Measurements from ENCODE around the gene KIFBP. TPM values are rescaled to one million over a fixed set of nuclear protein-coding genes. Genes with fewer than 3 reads are reported as not detected.

Gene KIFBP
- total RNA-seq, 1 experiment from 2014 or later, result 40.4 TPM

DNA sequence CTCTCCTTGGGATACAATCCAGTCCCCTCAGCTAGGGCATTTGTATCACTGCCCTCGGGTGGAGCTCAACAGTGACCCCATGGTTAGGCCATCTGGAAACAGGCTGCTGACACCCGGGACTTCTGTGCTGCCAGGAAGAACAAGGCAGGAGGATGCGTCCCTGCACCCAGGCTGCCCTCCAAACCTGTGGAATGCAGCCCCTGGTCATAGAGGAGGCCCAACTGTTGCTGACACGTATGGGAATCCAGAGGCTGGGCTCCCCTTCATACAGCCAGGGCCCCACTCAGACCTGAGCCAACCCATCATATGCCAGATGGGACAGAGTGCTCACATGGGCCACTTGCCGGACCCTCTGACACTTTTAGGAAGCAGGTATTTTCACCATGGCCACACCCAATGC, 53.8 kb downstream of the KIFBP start:
- no peaks in the 10 kb centered on the region for H3K9me3 ChIP-seq
- no peaks in the 10 kb centered on the region for H3K27me3 ChIP-seq
- no peaks in the 10 kb centered on the region for H3K36me3 ChIP-seq
- DNase-seq, result no peak
- no peak overlapping the region for H3K4me3 ChIP-seq

- no peaks in the 10 kb centered on the region for H3K36me3 ChIP-seq
- DNase-seq, result no peak
- H3K27me3 ChIP-seq, result no peaks in the 10 kb centered on the region
- H3K4me3 ChIP-seq, result no peak overlapping the region
- H3K9me3 ChIP-seq, result no peaks in the 10 kb centered on the region
These were observed 54.2 kb downstream of the KIFBP start for GRCh38 chr10:69042838-69043237.

- no peaks in the 10 kb centered on the region for H3K27me3 ChIP-seq
- no peak for DNase-seq
- no peaks in the 10 kb centered on the region for H3K36me3 ChIP-seq
- no peaks in the 10 kb centered on the region for H3K9me3 ChIP-seq
- no peak overlapping the region for H3K4me3 ChIP-seq
These were observed 55.4 kb downstream of the KIFBP start for GRCh38 chr10:69043931-69044531.

DNA sequence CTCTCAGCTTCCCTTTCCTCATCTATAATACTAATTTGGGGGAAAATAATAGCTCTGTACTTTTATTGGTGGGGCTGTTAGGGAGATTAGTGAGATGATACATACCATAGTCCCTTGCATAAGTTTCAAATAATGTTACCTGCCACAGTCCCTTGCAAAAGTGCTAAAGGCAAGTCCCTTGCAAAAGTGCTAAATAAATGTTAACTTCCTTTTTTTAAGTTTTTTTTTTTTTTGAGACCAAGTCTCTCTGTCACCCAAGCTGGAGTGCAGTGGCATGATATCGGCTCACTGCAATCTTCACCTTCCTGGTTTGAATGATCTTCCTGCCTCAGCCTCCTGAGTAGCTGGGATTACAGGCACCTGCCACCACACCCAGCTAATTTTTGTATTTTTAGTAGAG, 55.9 kb downstream of the KIFBP start:
- H3K36me3 ChIP-seq, result no peaks in the 10 kb centered on the region
- H3K27me3 ChIP-seq, result no peaks in the 10 kb centered on the region
- no peaks in the 10 kb centered on the region for H3K9me3 ChIP-seq
- no peak for DNase-seq
- no peak overlapping the region for H3K4me3 ChIP-seq

GRCh38 chr10:69045441-69046300, 57.1 kb downstream of the KIFBP start:
- DNase-seq, result no peak
- H3K9me3 ChIP-seq, result no peaks in the 10 kb centered on the region
- no peak overlapping the region for H3K4me3 ChIP-seq
- no peaks in the 10 kb centered on the region for H3K27me3 ChIP-seq
- H3K36me3 ChIP-seq, result no peaks in the 10 kb centered on the region

GRCh38 chr10:69047111-69047832, 58.7 kb downstream of the KIFBP start:
- no peak for DNase-seq
- Histone ChIP-seq H3K4me3 (no peak overlapping the region), H3K27me3 (no peaks in the 10 kb centered on the region), H3K9me3 (no peaks in the 10 kb centered on the region), H3K36me3 (no peaks in the 10 kb centered on the region)

- no peaks in the 10 kb centered on the region for H3K36me3 ChIP-seq
- no peaks in the 10 kb centered on the region for H3K27me3 ChIP-seq
- no peak for DNase-seq
- H3K9me3 ChIP-seq, result no peaks in the 10 kb centered on the region
- H3K4me3 ChIP-seq, result no peak overlapping the region
These were observed 59.5 kb downstream of the KIFBP start for GRCh38 chr10:69048103-69048502.

GRCh38 chr10:69049566-69049961, 61.0 kb downstream of the KIFBP start:
- no peaks in the 10 kb centered on the region for H3K27me3 ChIP-seq
- H3K36me3 ChIP-seq, result no peaks in the 10 kb centered on the region
- DNase-seq, result no peak
- H3K9me3 ChIP-seq, result no peaks in the 10 kb centered on the region
- H3K4me3 ChIP-seq, result no peak overlapping the region

- DNase-seq, result no peak
- Histone ChIP-seq H3K4me3 (no peak overlapping the region), H3K9me3 (no peaks in the 10 kb centered on the region), H3K36me3 (no peaks in the 10 kb centered on the region), H3K27me3 (no peaks in the 10 kb centered on the region)
These were observed 62.7 kb downstream of the KIFBP start for GRCh38 chr10:69051303-69051702.

GRCh38 chr10:69051710-69052487, 63.3 kb downstream of the KIFBP start:
- Histone ChIP-seq H3K27me3 (no peaks in the 10 kb centered on the region), H3K9me3 (no peaks in the 10 kb centered on the region), H3K36me3 (no peaks in the 10 kb centered on the region), H3K4me3 (no peak overlapping the region)
- DNase-seq, result no peak

- H3K9me3 ChIP-seq, result no peaks in the 10 kb centered on the region
- no peak overlapping the region for H3K4me3 ChIP-seq
- DNase-seq, result no peak
- no peaks in the 10 kb centered on the region for H3K27me3 ChIP-seq
- H3K36me3 ChIP-seq, result no peaks in the 10 kb centered on the region
These were observed 64.1 kb downstream of the KIFBP start for GRCh38 chr10:69052736-69053135.

- Histone ChIP-seq H3K36me3 (no peaks in the 10 kb centered on the region), H3K27me3 (no peaks in the 10 kb centered on the region), H3K9me3 (no peaks in the 10 kb centered on the region), H3K4me3 (no peak overlapping the region)
- no peak for DNase-seq
These were observed 66.6 kb downstream of the KIFBP start for GRCh38 chr10:69055241-69055640.

DNA sequence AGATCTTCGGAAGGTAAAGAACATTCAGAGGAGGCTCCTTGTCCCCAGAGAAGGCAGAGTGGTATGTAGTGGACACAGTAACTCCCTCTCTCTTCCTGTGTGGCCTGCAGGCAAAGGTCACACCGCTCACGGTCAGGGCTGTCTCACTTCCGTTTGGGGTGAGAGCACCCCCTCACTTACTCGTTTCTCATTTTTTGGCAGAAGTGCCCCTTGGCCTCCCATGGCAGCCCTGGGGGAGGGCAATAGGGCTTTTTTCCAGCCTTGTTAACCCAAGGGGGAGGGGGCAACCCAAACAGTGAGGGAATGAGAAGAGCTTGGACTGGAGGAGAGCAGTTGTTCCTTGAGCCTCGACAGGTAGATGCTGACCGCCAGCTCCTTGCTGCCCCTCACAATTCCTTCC, 67.5 kb downstream of the KIFBP start:
- no peak for DNase-seq
- no peak overlapping the region for H3K4me3 ChIP-seq
- H3K27me3 ChIP-seq, result no peaks in the 10 kb centered on the region
- H3K9me3 ChIP-seq, result no peaks in the 10 kb centered on the region
- no peaks in the 10 kb centered on the region for H3K36me3 ChIP-seq

- no peak for DNase-seq
- Histone ChIP-seq H3K4me3 (no peak overlapping the region), H3K36me3 (no peaks in the 10 kb centered on the region), H3K9me3 (no peaks in the 10 kb centered on the region), H3K27me3 (no peaks in the 10 kb centered on the region)
These were observed 68.1 kb downstream of the KIFBP start for GRCh38 chr10:69056536-69057260.

DNA sequence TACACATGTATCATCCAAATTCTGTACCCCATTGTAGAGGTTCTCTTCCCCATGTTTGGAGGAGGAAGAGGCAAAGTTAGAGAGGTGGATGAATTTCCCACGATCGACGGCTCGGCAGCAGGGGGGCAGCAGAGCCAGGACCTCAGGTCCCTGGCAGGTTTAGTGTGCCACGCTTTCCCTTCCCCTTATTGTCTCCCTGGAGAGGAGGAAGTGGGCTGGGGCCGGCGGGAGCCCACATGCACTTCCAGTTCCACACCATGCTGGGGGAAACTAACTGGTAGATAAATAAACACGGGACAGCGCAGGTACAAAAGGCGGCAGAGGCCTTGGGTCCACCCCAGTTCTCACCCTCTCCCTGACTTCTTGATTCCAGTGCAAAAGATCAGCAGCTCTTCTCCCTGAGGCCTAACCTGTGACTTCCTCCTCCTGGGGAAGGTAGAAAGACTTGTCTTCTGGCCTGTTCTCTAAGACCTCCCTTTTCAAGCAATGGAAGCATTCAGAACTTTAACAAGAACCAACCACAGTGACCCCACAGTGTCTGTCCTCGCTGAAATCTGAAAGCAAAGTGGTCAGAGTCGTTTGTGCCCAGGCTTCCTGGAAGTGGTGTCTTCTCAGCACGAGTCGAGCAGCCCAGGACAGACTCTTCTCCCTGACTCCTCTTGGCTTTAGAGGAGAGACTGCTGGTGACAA, 68.8 kb downstream of the KIFBP start:
- DNase-seq, result no peak
- Histone ChIP-seq H3K36me3 (no peaks in the 10 kb centered on the region), H3K4me3 (no peak overlapping the region), H3K9me3 (no peaks in the 10 kb centered on the region), H3K27me3 (no peaks in the 10 kb centered on the region)

GRCh38 chr10:69057951-69058297, 69.3 kb downstream of the KIFBP start:
- Histone ChIP-seq H3K27me3 (no peaks in the 10 kb centered on the region), H3K36me3 (no peaks in the 10 kb centered on the region), H3K4me3 (no peak overlapping the region), H3K9me3 (no peaks in the 10 kb centered on the region)
- DNase-seq, result no peak
